ENCODE data around the gene CNOT8. TPM values are rescaled to one million over a fixed set of nuclear protein-coding genes. Genes with fewer than 3 reads are reported as not detected.

The CNOT8 gene
- polyA plus RNA-seq, 1 donor from 2014 or later, result 146 TPM

DNA sequence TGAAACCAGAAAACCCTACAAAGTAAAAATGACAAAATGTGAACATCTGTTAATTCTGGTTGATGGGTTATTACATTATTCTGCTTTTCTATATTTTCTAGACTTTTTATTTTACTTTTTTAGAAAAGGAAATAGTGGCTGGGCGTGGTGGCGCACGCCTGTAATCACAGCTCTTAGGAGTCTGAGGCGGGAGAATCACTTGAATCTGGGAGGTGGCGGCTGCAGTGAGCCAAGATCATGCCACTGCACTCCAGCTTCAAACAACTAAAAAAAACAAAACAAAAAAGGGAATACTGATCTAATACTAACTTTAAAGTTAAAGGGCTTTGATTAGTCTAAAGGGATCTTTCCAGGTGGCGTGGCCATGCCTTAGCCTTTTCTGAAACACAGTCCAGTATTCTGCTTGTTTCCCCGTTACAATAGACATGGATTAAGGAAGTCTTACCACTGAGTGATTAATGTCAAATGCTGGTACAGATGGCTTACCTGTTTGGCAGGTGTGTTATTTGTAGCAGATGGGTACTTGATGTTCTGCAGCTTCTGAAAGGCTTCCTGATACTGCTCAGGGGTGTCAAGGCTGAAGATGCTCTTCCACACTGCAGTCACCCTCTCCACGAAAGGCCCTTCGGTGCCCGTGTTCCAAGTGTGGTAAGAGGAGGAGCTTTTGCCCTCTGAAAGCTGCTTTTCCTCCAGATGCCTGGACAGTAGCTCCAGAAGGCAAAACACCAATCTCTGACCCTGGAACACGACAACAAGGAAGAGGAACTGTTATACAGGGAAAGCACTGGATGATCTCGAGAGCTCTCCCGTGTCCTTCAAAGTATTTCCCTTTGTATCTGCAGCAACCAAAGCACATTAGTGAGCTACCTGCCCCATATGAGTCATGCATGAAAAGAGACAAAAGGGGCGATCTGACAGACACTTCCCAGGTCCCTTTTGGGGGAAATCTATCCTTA is 37.5 kb downstream of the CNOT8 start:
- H3K4me2 ChIP-seq (ENCODE audit: low read length), result no peak overlapping the region
- H3K9me2 ChIP-seq (ENCODE audit: insufficient read depth, low read length), result no peaks in the 10 kb centered on the region
- H3K4me3 ChIP-seq (ENCODE audit: low read length), result no peak overlapping the region
- no peak overlapping the region for H2AFZ ChIP-seq (ENCODE audit: low read depth, low read length)
- no peaks in the 10 kb centered on the region for H3K9me3 ChIP-seq (ENCODE audit: low read length)
- no peaks in the 10 kb centered on the region for H3K36me3 ChIP-seq (ENCODE audit: insufficient read depth, low read length)
- no peak overlapping the region for H3K9ac ChIP-seq (ENCODE audit: low read length)
- no peaks in the 10 kb centered on the region for H3F3A ChIP-seq (ENCODE audit: insufficient read depth, low read length, poor library complexity, severe bottlenecking)
- no peaks in the 10 kb centered on the region for H3K27me3 ChIP-seq (ENCODE audit: insufficient read depth, low read depth, low read length)
- TF ChIP-seq, protein P1, sequence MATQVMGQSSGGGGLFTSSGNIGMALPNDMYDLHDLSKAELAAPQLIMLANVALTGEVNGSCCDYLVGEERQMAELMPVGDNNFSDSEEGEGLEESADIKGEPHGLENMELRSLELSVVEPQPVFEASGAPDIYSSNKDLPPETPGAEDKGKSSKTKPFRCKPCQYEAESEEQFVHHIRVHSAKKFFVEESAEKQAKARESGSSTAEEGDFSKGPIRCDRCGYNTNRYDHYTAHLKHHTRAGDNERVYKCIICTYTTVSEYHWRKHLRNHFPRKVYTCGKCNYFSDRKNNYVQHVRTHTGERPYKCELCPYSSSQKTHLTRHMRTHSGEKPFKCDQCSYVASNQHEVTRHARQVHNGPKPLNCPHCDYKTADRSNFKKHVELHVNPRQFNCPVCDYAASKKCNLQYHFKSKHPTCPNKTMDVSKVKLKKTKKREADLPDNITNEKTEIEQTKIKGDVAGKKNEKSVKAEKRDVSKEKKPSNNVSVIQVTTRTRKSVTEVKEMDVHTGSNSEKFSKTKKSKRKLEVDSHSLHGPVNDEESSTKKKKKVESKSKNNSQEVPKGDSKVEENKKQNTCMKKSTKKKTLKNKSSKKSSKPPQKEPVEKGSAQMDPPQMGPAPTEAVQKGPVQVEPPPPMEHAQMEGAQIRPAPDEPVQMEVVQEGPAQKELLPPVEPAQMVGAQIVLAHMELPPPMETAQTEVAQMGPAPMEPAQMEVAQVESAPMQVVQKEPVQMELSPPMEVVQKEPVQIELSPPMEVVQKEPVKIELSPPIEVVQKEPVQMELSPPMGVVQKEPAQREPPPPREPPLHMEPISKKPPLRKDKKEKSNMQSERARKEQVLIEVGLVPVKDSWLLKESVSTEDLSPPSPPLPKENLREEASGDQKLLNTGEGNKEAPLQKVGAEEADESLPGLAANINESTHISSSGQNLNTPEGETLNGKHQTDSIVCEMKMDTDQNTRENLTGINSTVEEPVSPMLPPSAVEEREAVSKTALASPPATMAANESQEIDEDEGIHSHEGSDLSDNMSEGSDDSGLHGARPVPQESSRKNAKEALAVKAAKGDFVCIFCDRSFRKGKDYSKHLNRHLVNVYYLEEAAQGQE (IDR thresholded peaks at IDR 0.05; ENCODE audit: borderline replicate concordance), result no peak
- TF ChIP-seq RAD21 (conservative IDR thresholded peaks at IDR 0.05), result no peak
- no peak for TF ChIP-seq MXI1 (conservative IDR thresholded peaks at IDR 0.05; ENCODE audit: poor library complexity, severe bottlenecking)
- TF ChIP-seq, protein P2, sequence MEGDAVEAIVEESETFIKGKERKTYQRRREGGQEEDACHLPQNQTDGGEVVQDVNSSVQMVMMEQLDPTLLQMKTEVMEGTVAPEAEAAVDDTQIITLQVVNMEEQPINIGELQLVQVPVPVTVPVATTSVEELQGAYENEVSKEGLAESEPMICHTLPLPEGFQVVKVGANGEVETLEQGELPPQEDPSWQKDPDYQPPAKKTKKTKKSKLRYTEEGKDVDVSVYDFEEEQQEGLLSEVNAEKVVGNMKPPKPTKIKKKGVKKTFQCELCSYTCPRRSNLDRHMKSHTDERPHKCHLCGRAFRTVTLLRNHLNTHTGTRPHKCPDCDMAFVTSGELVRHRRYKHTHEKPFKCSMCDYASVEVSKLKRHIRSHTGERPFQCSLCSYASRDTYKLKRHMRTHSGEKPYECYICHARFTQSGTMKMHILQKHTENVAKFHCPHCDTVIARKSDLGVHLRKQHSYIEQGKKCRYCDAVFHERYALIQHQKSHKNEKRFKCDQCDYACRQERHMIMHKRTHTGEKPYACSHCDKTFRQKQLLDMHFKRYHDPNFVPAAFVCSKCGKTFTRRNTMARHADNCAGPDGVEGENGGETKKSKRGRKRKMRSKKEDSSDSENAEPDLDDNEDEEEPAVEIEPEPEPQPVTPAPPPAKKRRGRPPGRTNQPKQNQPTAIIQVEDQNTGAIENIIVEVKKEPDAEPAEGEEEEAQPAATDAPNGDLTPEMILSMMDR (IDR thresholded peaks at IDR 0.05; ENCODE audit: poor library complexity, severe bottlenecking), result no peak
- TF ChIP-seq EZH2 (IDR thresholded peaks at IDR 0.05; ENCODE audit: borderline replicate concordance, insufficient read depth, low read length, poor library complexity, severe bottlenecking), result no peak
- no peak for TF ChIP-seq SMC3 (conservative IDR thresholded peaks at IDR 0.05; ENCODE audit: poor library complexity)
- no peaks in the 10 kb centered on the region for H4K20me1 ChIP-seq (ENCODE audit: insufficient read depth)
- H3K27ac ChIP-seq (ENCODE audit: low read length), result no peak overlapping the region
- H3K79me2 ChIP-seq (replicated peaks; ENCODE audit: insufficient read depth, low read length), result no peaks in the 10 kb centered on the region

DNA sequence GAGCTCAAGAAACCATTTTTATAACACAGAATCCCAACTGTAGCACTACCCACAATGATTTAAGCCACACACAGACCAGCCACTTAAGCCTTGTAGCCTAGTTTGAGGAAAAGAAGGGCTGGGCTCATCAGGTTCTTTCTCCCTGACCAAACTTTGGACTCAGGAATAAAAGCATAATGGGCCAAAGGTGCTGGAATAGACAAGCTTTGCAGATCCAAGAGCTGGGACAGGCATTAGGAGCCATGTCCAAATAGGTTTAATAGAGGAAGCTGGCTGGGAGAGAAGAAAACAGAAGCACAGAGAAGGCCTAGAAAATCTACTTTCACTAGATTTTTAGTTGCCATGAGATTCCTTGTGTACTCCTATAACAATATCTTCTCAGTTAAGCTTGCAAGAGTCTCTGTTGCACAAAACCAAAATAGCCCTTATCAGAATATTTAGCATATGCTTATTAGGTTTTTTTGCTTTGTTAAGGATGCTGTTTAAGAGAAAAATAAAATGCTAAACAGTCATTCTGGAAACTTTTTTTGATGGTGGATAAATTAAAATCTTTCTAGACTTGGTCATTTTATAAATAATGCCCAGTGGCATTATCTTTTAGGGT is 38.2 kb downstream of the CNOT8 start:
- Histone ChIP-seq H3K27ac (ENCODE audit: low read length) (no peak overlapping the region), H3K9me3 (ENCODE audit: low read length) (no peaks in the 10 kb centered on the region), H3K36me3 (ENCODE audit: insufficient read depth, low read length) (no peaks in the 10 kb centered on the region), H3K4me2 (ENCODE audit: low read length) (no peak overlapping the region), H4K20me1 (ENCODE audit: insufficient read depth) (no peaks in the 10 kb centered on the region), H3K4me3 (ENCODE audit: low read length) (no peak overlapping the region), H2AFZ (ENCODE audit: low read depth, low read length) (no peak overlapping the region), H3K27me3 (ENCODE audit: insufficient read depth, low read depth, low read length) (no peaks in the 10 kb centered on the region), H3K9ac (ENCODE audit: low read length) (no peak overlapping the region), H3F3A (ENCODE audit: insufficient read depth, low read length, poor library complexity, severe bottlenecking) (no peaks in the 10 kb centered on the region), H3K79me2 (replicated peaks; ENCODE audit: insufficient read depth, low read length) (no peaks in the 10 kb centered on the region), H3K9me2 (ENCODE audit: insufficient read depth, low read length) (no peaks in the 10 kb centered on the region)
- no peak for TF ChIP-seq EP300 (conservative IDR thresholded peaks at IDR 0.05; ENCODE audit: poor library complexity, severe bottlenecking)
- TF ChIP-seq, protein P2 (IDR thresholded peaks at IDR 0.05; ENCODE audit: poor library complexity, severe bottlenecking), result no peak
- no peak for TF ChIP-seq TAF1 (IDR thresholded peaks at IDR 0.05; ENCODE audit: low read depth)
- TF ChIP-seq, protein P1 (IDR thresholded peaks at IDR 0.05; ENCODE audit: borderline replicate concordance), result no peak
- no peak for TF ChIP-seq RAD21 (conservative IDR thresholded peaks at IDR 0.05)
- TF ChIP-seq MXI1 (conservative IDR thresholded peaks at IDR 0.05; ENCODE audit: poor library complexity, severe bottlenecking), result no peak
- no peak for TF ChIP-seq POLR2AphosphoS5 (IDR thresholded peaks at IDR 0.05)
- no peak for TF ChIP-seq EZH2 (IDR thresholded peaks at IDR 0.05; ENCODE audit: borderline replicate concordance, insufficient read depth, low read length, poor library complexity, severe bottlenecking)
- TF ChIP-seq SMC3 (conservative IDR thresholded peaks at IDR 0.05; ENCODE audit: poor library complexity), result no peak
